HG03521 (cell line): ENCODE measurements around the gene VARS1.

Experiments used
- ATAC-seq: cut with Tn5 transposase; IDR thresholded peaks from one replicate; pipeline ENCODE4 v1.9.1; 2021; ENCODE audit warnings: mild to moderate bottlenecking, moderate library complexity; ENCODE audit not compliant: unreplicated experiment

Gene VARS1

GRCh38 chr6:31775633-31776484, 19.7 kb downstream of the VARS1 start:
- ATAC-seq: no peak

GRCh38 chr6:31775184-31775583, 20.4 kb downstream of the VARS1 start:
- no peak for ATAC-seq

- no peak for ATAC-seq
These were observed 23.6 kb downstream of the VARS1 start for GRCh38 chr6:31771992-31772358.

GRCh38 chr6:31770860-31771259, 24.7 kb downstream of the VARS1 start:
- ATAC-seq: no peak

- ATAC-seq: no peak
These were observed 25.7 kb downstream of the VARS1 start for GRCh38 chr6:31769684-31770371.

GRCh38 chr6:31768363-31769257, 26.9 kb downstream of the VARS1 start:
- no peak for ATAC-seq

- ATAC-seq: no peak
These were observed 28.4 kb downstream of the VARS1 start for GRCh38 chr6:31767096-31767645.

- ATAC-seq: no peak
These were observed 29.4 kb downstream of the VARS1 start for GRCh38 chr6:31765910-31766794.

- ATAC-seq: no peak
These were observed 30.0 kb downstream of the VARS1 start for GRCh38 chr6:31765559-31765909.

- no peak for ATAC-seq
These were observed 31.4 kb downstream of the VARS1 start for GRCh38 chr6:31764198-31764597.

GRCh38 chr6:31763619-31763940, 32.0 kb downstream of the VARS1 start:
- no peak for ATAC-seq

- ATAC-seq: no peak
These were observed 32.5 kb downstream of the VARS1 start for GRCh38 chr6:31762878-31763618.

GRCh38 chr6:31762356-31762755, 33.2 kb downstream of the VARS1 start, which contains the start of gene SAPCD1:
TSS of gene SAPCD1 (plus strand) at chr6:31762656. CDS start at chr6:31763055, 399 bp downstream.
- ATAC-seq: no peak

- no peak for ATAC-seq
These were observed 34.2 kb downstream of the VARS1 start for GRCh38 chr6:31761343-31761742.

GRCh38 chr6:31760790-31761189, 34.8 kb downstream of the VARS1 start:
- ATAC-seq: no peak

GRCh38 chr6:31758281-31758680, 37.3 kb downstream of the VARS1 start:
- ATAC-seq: no peak

GRCh38 chr6:31752739-31753319, 42.7 kb downstream of the VARS1 start:
- ATAC-seq: no peak

GRCh38 chr6:31750411-31751022, 45.0 kb downstream of the VARS1 start:
- ATAC-seq: no peak
